Adrenal gland (tissue), 5 donors: Measurements from ENCODE around the gene SH3RF1.

Experiments
- CTCF ChIP-seq, 6 experiments: fragments of 450-650 bp in 4 of 6; fragments of 200-600 bp in 2 of 6; sonication (generic) in 1 of 6; IDR thresholded peaks; 1 replicate in 5 of 6; 2 replicates in 1 of 6; pipeline versions ENCODE4 v1.5.1 to v1.8.0; 2016 to 2021; ENCODE audit warnings: antibody characterized with exemption in 6 of 6, mild to moderate bottlenecking in 2 of 6, moderate library complexity in 1 of 6
- POLR2A ChIP-seq, 2 donors: fragments of 450-650 bp; IDR thresholded peaks; one replicate each; pipeline ENCODE4 v1.6.1; 2017; ENCODE audit warnings: antibody characterized with exemption in 2 of 2, mild to moderate bottlenecking in 2 of 2, moderate library complexity in 1 of 2
- donor health status: DM: no; HTN: no; CAD: no.

DNA sequence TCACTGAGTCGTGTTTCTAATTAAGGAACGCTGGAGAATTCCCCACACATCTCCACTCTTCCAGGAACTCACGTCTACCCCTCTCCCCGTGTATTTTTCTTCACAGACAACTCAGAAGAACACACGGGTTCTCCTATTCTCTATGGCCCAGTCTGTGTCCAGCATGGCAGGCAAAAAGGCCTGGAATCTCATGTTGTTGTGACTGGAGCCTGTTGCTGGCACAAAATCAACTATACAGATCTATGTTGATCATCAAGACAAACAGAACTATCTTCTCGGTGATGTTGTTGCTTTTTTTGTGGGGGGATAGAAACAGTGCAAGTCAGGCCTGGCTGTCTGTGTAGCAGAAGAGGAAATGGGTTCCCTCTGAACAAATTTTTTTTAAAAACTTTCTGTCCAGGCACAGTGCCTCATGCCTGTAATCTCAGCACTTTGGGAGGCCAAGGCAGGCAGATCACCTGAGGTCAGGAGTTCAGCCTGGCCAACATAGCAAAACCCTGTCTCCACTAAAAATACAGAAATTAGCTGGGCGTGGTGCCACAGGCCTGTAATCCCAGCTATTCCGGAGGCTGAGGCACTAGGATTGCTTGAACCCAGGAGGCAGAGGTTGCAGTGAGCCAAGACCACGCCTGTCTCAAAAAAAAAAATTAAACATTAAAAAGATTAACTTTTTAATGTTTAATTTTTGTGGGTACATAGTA is 210.2 kb downstream of the SH3RF1 start:
- TF ChIP-seq CTCF (IDR thresholded peaks at IDR 0.05), result no peak
- no peak for TF ChIP-seq POLR2A (IDR thresholded peaks at IDR 0.05)
